Activated naive CD4-positive, alpha-beta T cell treated with Interleukin-2 at 50 U/mL for 16 hours (primary cell): ENCODE data around the gene PRSS12.
A peak's percentile ranks its signal among the peaks of the same experiment; 100 is the strongest.
"Not testable (repeated sequence)": the region's sequence is repeated elsewhere in the genome, so short reads cannot be mapped to it uniquely, and the experiment has no call there.

ENCODE experiments used
- DNase-seq: peaks from one replicate; pipeline ENCODE4 v3.0.0-alpha.2; 2020

Gene PRSS12

DNA sequence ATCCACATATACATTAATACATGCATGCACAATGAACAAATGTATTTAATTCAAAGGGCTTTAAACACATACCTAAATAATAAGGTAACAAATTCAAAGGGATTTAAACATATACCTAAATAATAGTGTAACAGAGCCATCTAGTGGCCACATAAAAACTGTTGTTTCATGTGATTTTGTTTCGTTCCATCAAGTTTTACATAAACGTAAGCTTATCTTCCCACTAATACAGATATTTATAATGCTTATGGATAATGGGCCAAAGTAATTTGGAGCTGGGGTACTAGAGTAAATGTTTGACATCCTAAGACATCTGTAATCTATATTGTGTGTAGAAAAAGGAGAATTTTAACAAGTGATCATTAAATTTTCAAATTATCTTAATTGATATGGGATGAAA, 82.3 kb downstream of the PRSS12 start:
- no peak for DNase-seq

DNA sequence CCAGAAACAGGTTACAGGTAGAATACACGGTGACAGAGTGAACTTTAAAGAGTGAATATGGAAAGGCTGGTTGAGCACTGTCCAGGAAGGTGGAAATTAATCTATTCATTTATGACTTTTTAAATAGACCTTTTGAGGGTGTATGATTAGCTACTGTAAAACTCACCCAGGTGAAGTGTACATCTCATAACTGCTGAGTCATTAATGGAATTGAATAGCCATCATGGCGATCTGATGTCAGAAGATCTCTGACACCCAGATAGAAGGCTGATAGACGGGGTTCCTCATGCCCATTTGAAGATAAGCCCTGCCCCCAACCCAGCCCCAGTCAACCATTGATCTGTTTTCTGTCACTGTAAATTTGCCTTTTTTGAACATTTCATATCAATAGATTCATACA, 84.0 kb downstream of the PRSS12 start:
- DNase-seq, result no peak

DNA sequence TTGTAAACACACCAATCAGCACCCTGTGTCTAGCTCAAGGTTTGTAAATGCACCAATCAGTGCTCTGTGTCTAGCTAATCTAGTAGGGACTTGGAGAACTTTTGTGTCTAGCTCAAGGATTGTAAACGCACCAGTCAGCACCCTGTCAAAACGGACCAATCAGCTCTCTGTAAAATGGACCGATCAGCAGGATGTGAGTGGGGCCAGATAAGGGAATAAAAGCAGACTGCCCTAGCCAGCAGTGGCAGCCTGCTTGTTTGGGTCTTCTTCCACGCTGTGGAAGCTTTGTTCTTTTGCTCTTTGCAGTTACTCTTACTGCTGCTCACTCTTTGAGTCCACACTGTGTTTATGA, 86.7 kb downstream of the PRSS12 start:
- not testable (repeated sequence) for DNase-seq

DNA sequence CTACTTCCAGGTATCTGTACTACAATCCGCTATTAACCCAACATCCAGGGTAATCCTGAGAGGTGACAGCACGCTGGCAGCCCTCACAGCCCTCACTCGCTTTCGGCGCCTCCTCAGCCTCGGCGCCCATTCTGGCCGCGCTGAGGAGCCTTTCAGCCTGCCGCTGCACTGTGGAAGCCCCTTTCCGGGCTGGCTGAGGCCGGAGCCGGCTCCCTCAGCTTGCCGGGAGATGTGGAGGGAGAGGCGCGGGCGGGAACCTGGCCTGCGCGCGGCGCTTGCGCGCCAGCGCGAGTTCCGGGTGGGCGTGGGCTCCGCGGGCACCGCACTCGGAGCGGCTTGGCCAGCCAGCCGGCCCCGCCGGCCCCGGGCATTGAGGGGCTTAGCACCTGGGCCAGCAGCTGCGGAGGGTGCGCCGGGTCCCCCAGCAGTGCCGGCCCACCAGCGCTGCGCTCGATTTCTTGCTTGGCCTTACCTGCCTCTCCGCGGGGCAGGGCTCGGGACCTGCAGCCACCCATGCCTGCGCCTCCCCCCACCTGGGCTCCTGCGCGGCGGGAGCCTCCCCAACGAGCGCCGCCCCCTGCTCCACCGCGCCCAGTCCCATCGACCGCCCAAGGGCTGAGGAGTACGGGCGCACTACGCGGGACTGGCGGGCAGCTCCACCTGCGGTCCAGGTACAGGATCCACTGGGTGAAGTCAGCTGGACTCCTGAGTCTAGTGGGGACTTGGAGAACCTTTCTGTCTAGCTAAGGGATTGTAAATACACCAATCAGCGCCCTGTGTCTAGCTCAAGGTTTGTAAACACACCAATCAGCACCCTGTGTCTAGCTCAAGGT, 87.3 kb downstream of the PRSS12 start:
- peak; percentile 20 for DNase-seq

DNA sequence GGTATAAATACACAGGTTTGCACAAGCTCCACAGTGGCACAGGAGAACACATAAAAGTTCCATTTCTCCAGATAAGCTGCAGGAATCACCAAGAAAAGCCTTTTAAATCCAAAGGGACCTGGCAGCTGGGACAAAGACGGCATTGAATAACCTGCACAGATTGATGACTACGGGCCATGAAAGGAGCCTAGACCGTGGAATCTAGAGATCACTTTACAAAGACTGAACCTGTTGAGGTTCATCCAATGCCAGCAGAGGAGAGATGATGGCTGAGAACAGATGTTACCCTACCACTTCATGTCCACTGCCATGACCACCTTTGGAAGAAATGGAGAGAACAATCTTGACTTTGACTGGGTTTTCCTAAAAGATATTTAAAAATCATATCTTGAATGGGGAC, 88.7 kb downstream of the PRSS12 start:
- DNase-seq, result no peak

DNA sequence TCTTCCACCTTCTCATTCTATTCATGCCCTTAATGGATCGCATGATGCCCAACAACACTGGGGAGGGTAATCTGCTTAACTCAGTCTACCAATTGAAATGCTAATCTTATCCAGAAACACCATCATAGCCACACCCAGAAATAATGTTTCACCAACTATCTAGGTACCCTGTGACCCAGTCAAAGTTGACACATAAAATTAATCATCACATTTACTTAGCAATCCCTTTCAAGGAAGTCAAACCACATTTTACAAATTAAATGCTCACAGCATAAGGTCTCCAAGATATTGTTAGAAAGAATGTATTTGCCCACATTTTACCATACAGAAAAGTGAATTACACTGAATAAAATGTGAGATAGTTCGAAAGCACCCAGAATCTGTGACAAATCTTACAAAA, 92.5 kb downstream of the PRSS12 start:
- no peak for DNase-seq

DNA sequence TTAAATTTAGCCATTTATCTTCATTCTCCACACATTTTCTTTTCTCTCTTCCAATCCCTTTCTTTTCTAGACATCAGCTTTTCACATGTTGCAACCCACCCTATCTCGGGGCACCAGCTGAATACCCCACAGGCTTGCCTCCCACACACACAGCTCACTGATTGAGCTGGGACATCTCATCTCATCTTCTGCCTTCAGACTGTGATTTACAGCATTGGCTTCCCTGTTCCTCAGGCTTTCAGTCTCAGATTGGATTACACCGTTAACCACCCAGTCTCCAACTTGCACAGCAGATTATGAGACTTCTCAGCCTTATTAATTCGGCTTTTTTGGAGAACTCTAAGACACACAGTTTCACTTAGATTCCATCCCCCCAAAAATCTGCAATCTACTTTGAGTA, 93.7 kb downstream of the PRSS12 start:
- no peak for DNase-seq

DNA sequence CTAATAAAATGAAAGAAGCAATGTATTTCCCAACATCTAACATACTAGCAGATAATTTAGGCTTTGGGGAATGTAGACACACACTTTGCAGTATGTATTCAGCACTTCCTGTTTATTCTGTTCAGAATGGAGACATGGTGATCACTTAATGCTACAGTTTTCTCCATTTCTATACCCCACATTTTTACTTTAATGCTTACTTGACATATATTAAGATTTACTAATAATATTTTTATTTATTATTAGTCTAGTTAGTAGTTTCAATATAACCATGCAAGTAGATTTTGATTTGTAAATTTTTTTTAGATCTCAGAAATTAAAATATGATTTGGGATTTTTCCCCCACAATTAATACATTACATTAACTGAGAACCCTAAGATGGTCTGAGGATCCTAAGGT, 98.4 kb downstream of the PRSS12 start:
- DNase-seq, result no peak

DNA sequence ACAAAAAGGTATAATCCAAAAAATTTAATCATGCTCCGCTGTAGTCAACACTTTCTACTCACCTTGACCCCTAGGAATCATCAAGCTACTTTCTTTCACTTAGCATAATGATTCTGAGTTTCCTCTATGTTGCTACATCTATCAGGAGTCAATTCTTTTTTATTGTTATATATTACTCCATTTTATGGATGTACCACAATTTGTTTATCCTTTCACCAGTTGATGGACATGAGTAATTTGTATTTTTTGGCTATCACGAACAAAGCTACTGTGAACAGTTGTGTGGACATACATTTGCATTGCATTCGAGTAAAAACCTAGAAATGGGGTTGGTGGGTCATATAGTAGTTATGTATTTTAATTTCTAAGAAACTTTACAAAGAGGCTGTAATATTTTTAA, 102.9 kb downstream of the PRSS12 start:
- no peak for DNase-seq

DNA sequence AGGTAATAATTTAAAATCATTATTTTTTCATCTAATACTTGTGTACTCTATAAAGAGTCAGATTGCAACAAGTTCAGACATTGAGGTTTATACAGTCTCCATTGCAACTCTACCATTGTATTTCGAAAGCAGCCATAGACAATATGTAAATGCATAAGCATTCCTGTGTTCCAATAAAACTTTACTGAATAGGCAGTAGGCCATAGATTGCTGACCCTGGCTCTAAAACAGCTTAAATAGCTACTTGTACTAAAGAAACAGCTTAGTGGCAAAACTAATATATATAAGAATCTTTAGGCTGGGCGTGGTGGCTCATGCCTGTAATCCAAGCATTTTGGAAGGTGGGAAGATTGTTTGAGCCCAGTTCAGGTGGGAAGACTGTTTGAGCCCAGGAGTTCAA, 115.3 kb downstream of the PRSS12 start:
- no peak for DNase-seq

DNA sequence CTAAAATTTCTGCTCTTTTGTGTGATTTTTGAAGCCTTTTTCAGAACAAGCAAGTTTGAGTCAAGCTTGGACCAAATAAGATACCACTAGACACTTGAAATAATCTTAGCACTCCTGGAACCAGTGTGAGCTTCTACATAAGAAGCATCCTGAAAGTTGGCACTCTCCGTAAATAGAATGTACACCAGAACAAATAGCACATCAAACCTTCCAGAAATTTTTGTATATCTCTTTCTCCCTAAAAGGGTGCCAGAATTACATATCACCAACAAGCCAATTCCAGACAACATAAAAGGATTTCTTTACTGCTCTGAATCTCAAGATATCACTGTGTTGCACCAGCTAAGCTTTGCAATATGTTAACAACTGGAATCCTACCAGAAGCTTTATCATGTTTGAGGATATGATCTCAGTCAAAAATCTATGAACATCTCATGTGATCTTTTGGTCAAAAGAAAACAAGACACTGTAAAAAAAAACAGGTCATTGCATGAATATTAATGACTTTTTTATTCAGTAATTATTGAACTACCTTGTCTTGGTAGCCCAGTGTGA, 117.2 kb downstream of the PRSS12 start:
- DNase-seq, result no peak
